ENCODE measurements around the gene IL16.

IL16 gene

GRCh38 chr15:81181220-81181619, 15.5 kb upstream of the IL16 start:
- Histone ChIP-seq H3K9ac (ENCODE audit: low read length) (no peak overlapping the region), H3K79me2 (ENCODE audit: low read length) (no peaks in the 10 kb centered on the region), H2AFZ (ENCODE audit: low read length) (no peak overlapping the region), H3K4me3 (ENCODE audit: low read length) (no peak overlapping the region), H3K9me2 (replicated peaks; ENCODE audit: insufficient read depth, low read length) (no peaks in the 10 kb centered on the region), H3K27ac (ENCODE audit: low read length) (no peak overlapping the region), H3K27me3 (replicated peaks; ENCODE audit: insufficient read depth, low read length) (no peaks in the 10 kb centered on the region), H3K4me1 (ENCODE audit: low read length) (no peaks in the 10 kb centered on the region), H3K9me3 (replicated peaks; ENCODE audit: insufficient read depth, low read length) (no peaks in the 10 kb centered on the region), H3K36me3 (replicated peaks; ENCODE audit: insufficient read depth, low read length) (no peaks in the 10 kb centered on the region), H3K4me2 (ENCODE audit: low read depth, low read length) (no peak overlapping the region), H4K20me1 (ENCODE audit: insufficient read depth, low read length) (no peaks in the 10 kb centered on the region), H3F3A (ENCODE audit: insufficient read depth, low read length) (no peaks in the 10 kb centered on the region)
- no peak for DNase-seq
- no peak for TF ChIP-seq CTCF (IDR thresholded peaks at IDR 0.05; ENCODE audit: low read length)
- TF ChIP-seq EZH2 (optimal IDR thresholded peaks at IDR 0.05; ENCODE audit: low read depth, low read length) = no peak
- no peak for TF ChIP-seq EZH2phosphoT487 (IDR thresholded peaks at IDR 0.05; ENCODE audit: low read length)

- H3K9me2 ChIP-seq (replicated peaks; ENCODE audit: insufficient read depth, low read length) = no peaks in the 10 kb centered on the region
- H3F3A ChIP-seq (ENCODE audit: insufficient read depth, low read length) = no peaks in the 10 kb centered on the region
- no peaks in the 10 kb centered on the region for H3K36me3 ChIP-seq (replicated peaks; ENCODE audit: insufficient read depth, low read length)
- no peak overlapping the region for H3K27ac ChIP-seq (ENCODE audit: low read length)
- no peak for DNase-seq
- no peak overlapping the region for H3K9ac ChIP-seq (ENCODE audit: low read length)
- no peaks in the 10 kb centered on the region for H3K9me3 ChIP-seq (replicated peaks; ENCODE audit: insufficient read depth, low read length)
- no peaks in the 10 kb centered on the region for H3K79me2 ChIP-seq (ENCODE audit: low read length)
- no peaks in the 10 kb centered on the region for H3K4me1 ChIP-seq (ENCODE audit: low read length)
- no peak overlapping the region for H3K4me3 ChIP-seq (ENCODE audit: low read length)
- no peak overlapping the region for H3K4me2 ChIP-seq (ENCODE audit: low read depth, low read length)
- TF ChIP-seq CTCF (IDR thresholded peaks at IDR 0.05; ENCODE audit: low read length) (no peak), EZH2 (optimal IDR thresholded peaks at IDR 0.05; ENCODE audit: low read depth, low read length) (no peak), EZH2phosphoT487 (IDR thresholded peaks at IDR 0.05; ENCODE audit: low read length) (no peak)
- H3K27me3 ChIP-seq (replicated peaks; ENCODE audit: insufficient read depth, low read length) = no peaks in the 10 kb centered on the region
- no peak overlapping the region for H2AFZ ChIP-seq (ENCODE audit: low read length)
- H4K20me1 ChIP-seq (ENCODE audit: insufficient read depth, low read length) = no peaks in the 10 kb centered on the region
Observed at GRCh38 chr15:81182031-81182755, 14.5 kb upstream of the IL16 start.

DNA sequence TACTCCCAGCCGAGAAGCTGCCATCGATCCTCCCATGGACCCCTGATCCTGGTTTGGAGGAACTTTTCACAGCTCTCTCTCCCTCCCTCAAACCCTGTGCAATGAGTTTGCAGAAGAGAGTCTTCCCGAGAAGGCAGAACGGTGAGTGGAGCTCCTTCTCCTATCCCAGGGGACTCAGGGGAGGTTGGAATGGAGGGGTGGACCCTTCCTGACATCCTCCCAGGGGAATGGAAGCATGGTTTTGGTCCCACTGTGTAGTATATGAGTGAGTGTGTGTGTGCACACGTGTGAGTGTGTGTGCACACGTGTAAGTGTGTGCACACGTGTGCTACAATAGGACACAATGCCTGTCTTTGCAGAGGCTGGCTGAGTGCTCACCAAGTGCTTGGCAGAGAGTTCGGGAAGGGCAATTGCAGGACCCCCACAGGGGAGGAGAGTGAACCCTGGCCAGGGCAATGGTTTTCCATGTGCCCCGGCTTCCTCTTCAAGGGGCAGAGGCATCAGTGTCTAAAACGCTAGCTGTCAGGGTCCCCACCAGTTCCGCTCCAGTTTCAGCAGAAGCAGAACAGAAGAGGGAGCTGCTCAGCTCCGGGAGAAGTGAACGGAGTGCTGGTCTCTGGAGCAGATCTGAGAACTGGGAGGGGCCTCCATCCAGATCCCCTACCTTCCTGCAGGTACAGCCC, 13.8 kb upstream of the IL16 start:
- H3K4me2 ChIP-seq (ENCODE audit: low read depth, low read length) = no peak overlapping the region
- TF ChIP-seq EZH2phosphoT487 (IDR thresholded peaks at IDR 0.05; ENCODE audit: low read length) (no peak), CTCF (IDR thresholded peaks at IDR 0.05; ENCODE audit: low read length) (no peak), EZH2 (optimal IDR thresholded peaks at IDR 0.05; ENCODE audit: low read depth, low read length) (no peak)

More for the DNA sequence above, 13.8 kb upstream of the IL16 start:
- Histone ChIP-seq H3K27ac (ENCODE audit: low read length) (no peak overlapping the region), H3K9ac (ENCODE audit: low read length) (no peak overlapping the region), H4K20me1 (ENCODE audit: insufficient read depth, low read length) (no peaks in the 10 kb centered on the region), H3F3A (ENCODE audit: insufficient read depth, low read length) (no peaks in the 10 kb centered on the region), H3K9me2 (replicated peaks; ENCODE audit: insufficient read depth, low read length) (no peaks in the 10 kb centered on the region), H3K36me3 (replicated peaks; ENCODE audit: insufficient read depth, low read length) (no peaks in the 10 kb centered on the region), H3K27me3 (replicated peaks; ENCODE audit: insufficient read depth, low read length) (no peaks in the 10 kb centered on the region), H3K4me1 (ENCODE audit: low read length) (no peaks in the 10 kb centered on the region), H2AFZ (ENCODE audit: low read length) (no peak overlapping the region), H3K4me3 (ENCODE audit: low read length) (no peak overlapping the region), H3K9me3 (replicated peaks; ENCODE audit: insufficient read depth, low read length) (no peaks in the 10 kb centered on the region), H3K79me2 (ENCODE audit: low read length) (no peaks in the 10 kb centered on the region)
- no peak for DNase-seq
